HCT116 (cell line): ENCODE measurements around the gene GDF2. TPM values are rescaled to one million over a fixed set of nuclear protein-coding genes. Genes with fewer than 3 reads are reported as not detected.

Experiments
- ATAC-seq: fragments of 200-7000 bp; cut with Tn5 transposase; 2 replicates; pipeline ENCODE4 v1.9.1; 2020; ENCODE audit warnings: mild to moderate bottlenecking, moderate library complexity
- BruUV-seq: library from RNA; stranded (reverse); fragments of 400-500 nt; replicated peaks from 2 replicates; lab custom pipeline; 2021; lab: Mats Ljungman, UMichigan
- CTCF ChIA-PET: fragments of 300-600 bp; sonication (Branson Sonifier 250); formaldehyde crosslinking; loops from one replicate; lab custom pipeline; 2021; ENCODE audit warnings: antibody characterized with exemption; lab: Charles Lee
- POLR2A ChIA-PET: fragments of 300-600, 350-600 bp; sonication (Branson Sonifier 250); formaldehyde crosslinking; loops from one replicate; lab custom pipeline; 2021; ENCODE audit warnings: antibody characterized with exemption; lab: Charles Lee
- RAD21 ChIA-PET, 2 experiments: fragments of 300-600 bp; sonication (Branson Sonifier 250); formaldehyde crosslinking; loops; one replicate each; lab custom pipeline; 2023; ENCODE audit warnings: low total read pairs in 2 of 2; ENCODE audit not compliant: uncharacterized antibody in 2 of 2, unreplicated experiment in 2 of 2, low non-redundant PET in 1 of 2; lab: Charles Lee
- DNase-seq: peaks from one replicate; pipeline ENCODE4 v3.0.0-alpha.2; 2010; ENCODE audit warnings: low read depth, low spot score
- H2AFZ ChIP-seq: fragments of 200-600 bp; shearing (Covaris generic), sonication (generic); 2 replicates; pipeline ENCODE4 v1.6.1; 2017; ENCODE audit warnings: low read depth, mixed run types, mixed read lengths, antibody characterized with exemption, low read length; ENCODE audit not compliant: poor library complexity, severe bottlenecking
- H3K27ac ChIP-seq: 2 replicates; pipeline ENCODE4 v1.5.1; 2012; ENCODE audit warnings: low read depth, low read length
- H3K27me3 ChIP-seq: fragments of 200-600 bp; sonication (generic); 2 replicates; pipeline ENCODE4 v1.6.1; 2016; ENCODE audit warnings: mixed run types, low read length, mixed read lengths; ENCODE audit not compliant: insufficient read depth
- H3K36me3 ChIP-seq, 2 experiments: fragments of 200-500 bp in 1 of 2; fragments of 200-600 bp in 1 of 2; sonication (Bioruptor generic) in 1 of 2; sonication (generic) in 1 of 2; 2 replicates each; pipeline versions ENCODE4 v1.5.1 to v1.6.1; 2014 to 2016; ENCODE audit warnings: low read length in 2 of 2, inconsistent platforms in 1 of 2, mixed read lengths in 1 of 2, mixed run types in 1 of 2; ENCODE audit not compliant: insufficient read depth in 2 of 2, control insufficient read depth in 1 of 2
- H3K4me1 ChIP-seq, 2 experiments: fragments of 200-600 bp in 1 of 2; sonication (generic) in 1 of 2; 2 replicates each; pipeline versions ENCODE4 v1.5.1 to v1.6.1; 2012 to 2017; ENCODE audit warnings: low read length in 2 of 2, inconsistent platforms in 1 of 2, mild to moderate bottlenecking in 1 of 2, mixed read lengths in 1 of 2, mixed run types in 1 of 2, moderate library complexity in 1 of 2; ENCODE audit not compliant: insufficient read depth in 2 of 2, control insufficient read depth in 1 of 2
- H3K4me2 ChIP-seq: fragments of 200-600 bp; sonication (generic); 2 replicates; pipeline ENCODE4 v1.6.1; 2017; ENCODE audit warnings: mixed run types, low read length, mixed read lengths
- H3K4me3 ChIP-seq, 2 experiments: fragments of 200-600 bp in 1 of 2; sonication (generic) in 1 of 2; replicated peaks in 1 of 2; 2 replicates each; pipeline ENCODE4 v1.5.1; 2011 to 2016; ENCODE audit warnings: low read length in 2 of 2, control low read depth in 1 of 2, low read depth in 1 of 2, mild to moderate bottlenecking in 1 of 2, mixed read lengths in 1 of 2, mixed run types in 1 of 2
- H3K79me2 ChIP-seq: fragments of 200-600 bp; sonication (generic); 2 replicates; pipeline ENCODE4 v1.6.1; 2017; ENCODE audit warnings: mild to moderate bottlenecking, mixed run types, low read length, moderate library complexity, mixed read lengths; ENCODE audit not compliant: insufficient read depth
- H3K9ac ChIP-seq: fragments of 200-600 bp; sonication (generic); 2 replicates; pipeline ENCODE4 v1.6.1; 2016; ENCODE audit warnings: low read length, mixed read lengths
- H3K9me2 ChIP-seq: fragments of 200-600 bp; sonication (generic), shearing (Covaris generic); 2 replicates; pipeline ENCODE4 v1.6.1; 2017; ENCODE audit warnings: mixed run types, mild to moderate bottlenecking, moderate library complexity; ENCODE audit not compliant: insufficient read depth
- H3K9me3 ChIP-seq, 2 experiments: fragments of 200-500 bp in 1 of 2; fragments of 200-600 bp in 1 of 2; sonication (Bioruptor generic) in 1 of 2; sonication (generic) in 1 of 2; 2 replicates each; pipeline ENCODE4 v1.6.1; 2014 to 2017; ENCODE audit warnings: low read length in 2 of 2, mixed read lengths in 2 of 2, inconsistent platforms in 1 of 2, low read depth in 1 of 2, mild to moderate bottlenecking in 1 of 2, mixed run types in 1 of 2, moderate library complexity in 1 of 2; ENCODE audit not compliant: control insufficient read depth in 1 of 2, insufficient read depth in 1 of 2
- H4K20me1 ChIP-seq: fragments of 200-600 bp; sonication (generic), shearing (Covaris generic); 2 replicates; pipeline ENCODE4 v1.6.1; 2017; ENCODE audit warnings: mixed run types, mild to moderate bottlenecking, moderate library complexity; ENCODE audit not compliant: insufficient read depth
- EZH2 ChIP-seq: fragments of 200-600 bp; sonication (generic); IDR thresholded peaks from 2 replicates; pipeline ENCODE4 v1.6.1; 2017; ENCODE audit warnings: antibody characterized with exemption, mixed run types
- FOSL1 ChIP-seq: IDR thresholded peaks from 2 replicates; pipeline ENCODE4 v1.6.1; 2012; ENCODE audit warnings: low read depth
- intact Hi-C: fragments of 100-400 bp; cut with micrococcal nuclease; formaldehyde crosslinking; loops from 2 replicates; pipeline ENCODE4 v1.10.0; 2022
- total RNA-seq: library from RNA; stranded (reverse); gene quantifications from one replicate; pipeline ENCODE4 v1.2.1, GENCODE V29; 2021; ENCODE audit not compliant: unreplicated experiment
- TF ChIP-seq, protein P1 (sequence below): IDR thresholded peaks from 2 replicates; pipeline ENCODE4 v1.6.1; 2011; ENCODE audit warnings: mild to moderate bottlenecking, low read length, moderate library complexity; ENCODE audit not compliant: insufficient replicate concordance; ENCODE audit errors: extremely low read depth

Gene GDF2
- total RNA-seq, 1 experiment from 2014 or later = not detected

DNA sequence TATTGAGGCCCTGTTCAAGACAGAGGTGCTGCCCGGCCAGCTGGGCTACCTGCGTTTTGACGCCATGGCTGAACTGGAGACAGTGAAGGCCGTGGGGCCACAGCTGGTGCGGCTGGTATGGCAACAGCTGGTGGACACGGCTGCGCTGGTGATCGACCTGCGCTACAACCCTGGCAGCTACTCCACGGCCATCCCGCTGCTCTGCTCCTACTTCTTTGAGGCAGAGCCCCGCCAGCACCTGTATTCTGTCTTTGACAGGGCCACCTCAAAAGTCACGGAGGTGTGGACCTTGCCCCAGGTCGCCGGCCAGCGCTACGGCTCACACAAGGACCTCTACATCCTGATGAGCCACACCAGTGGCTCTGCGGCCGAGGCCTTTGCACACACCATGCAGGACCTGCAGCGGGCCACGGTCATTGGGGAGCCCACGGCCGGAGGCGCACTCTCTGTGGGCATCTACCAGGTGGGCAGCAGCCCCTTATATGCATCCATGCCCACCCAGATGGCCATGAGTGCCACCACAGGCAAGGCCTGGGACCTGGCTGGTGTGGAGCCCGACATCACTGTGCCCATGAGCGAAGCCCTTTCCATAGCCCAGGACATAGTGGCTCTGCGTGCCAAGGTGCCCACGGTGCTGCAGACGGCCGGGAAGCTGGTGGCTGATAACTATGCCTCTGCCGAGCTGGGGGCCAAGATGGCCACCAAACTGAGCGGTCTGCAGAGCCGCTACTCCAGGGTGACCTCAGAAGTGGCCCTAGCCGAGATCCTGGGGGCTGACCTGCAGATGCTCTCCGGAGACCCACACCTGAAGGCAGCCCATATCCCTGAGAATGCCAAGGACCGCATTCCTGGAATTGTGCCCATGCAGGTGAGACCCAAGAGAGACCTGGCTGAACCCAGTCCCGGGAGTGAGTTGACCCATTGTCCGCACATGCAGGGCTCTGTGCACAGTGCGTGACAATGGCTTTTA is 28.7 kb downstream of the GDF2 start:
- H3K4me2 ChIP-seq = no peak overlapping the region
- H4K20me1 ChIP-seq = no peaks in the 10 kb centered on the region
- TF ChIP-seq EZH2 = no peak
- TF ChIP-seq, protein P1, sequence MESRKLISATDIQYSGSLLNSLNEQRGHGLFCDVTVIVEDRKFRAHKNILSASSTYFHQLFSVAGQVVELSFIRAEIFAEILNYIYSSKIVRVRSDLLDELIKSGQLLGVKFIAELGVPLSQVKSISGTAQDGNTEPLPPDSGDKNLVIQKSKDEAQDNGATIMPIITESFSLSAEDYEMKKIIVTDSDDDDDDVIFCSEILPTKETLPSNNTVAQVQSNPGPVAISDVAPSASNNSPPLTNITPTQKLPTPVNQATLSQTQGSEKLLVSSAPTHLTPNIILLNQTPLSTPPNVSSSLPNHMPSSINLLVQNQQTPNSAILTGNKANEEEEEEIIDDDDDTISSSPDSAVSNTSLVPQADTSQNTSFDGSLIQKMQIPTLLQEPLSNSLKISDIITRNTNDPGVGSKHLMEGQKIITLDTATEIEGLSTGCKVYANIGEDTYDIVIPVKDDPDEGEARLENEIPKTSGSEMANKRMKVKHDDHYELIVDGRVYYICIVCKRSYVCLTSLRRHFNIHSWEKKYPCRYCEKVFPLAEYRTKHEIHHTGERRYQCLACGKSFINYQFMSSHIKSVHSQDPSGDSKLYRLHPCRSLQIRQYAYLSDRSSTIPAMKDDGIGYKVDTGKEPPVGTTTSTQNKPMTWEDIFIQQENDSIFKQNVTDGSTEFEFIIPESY = no peak
- TF ChIP-seq FOSL1 = no peak
- no TSS peak for BruUV-seq
- no peak overlapping the region for H3K9ac ChIP-seq
- H3K4me3 ChIP-seq = no peak overlapping the region
- H3K9me3 ChIP-seq = no peaks in the 10 kb centered on the region
- POLR2A ChIA-PET = no interaction called here
- RAD21 ChIA-PET = no interaction called here
- no peaks in the 10 kb centered on the region for H3K79me2 ChIP-seq
- no peak for ATAC-seq
- H3K27me3 ChIP-seq = no peaks in the 10 kb centered on the region
- intact Hi-C loops = no loop called here
- no peaks in the 10 kb centered on the region for H3K4me1 ChIP-seq
- H3K36me3 ChIP-seq = no peaks in the 10 kb centered on the region
- no peak overlapping the region for H2AFZ ChIP-seq
- H3K27ac ChIP-seq = no peak overlapping the region
- CTCF ChIA-PET = interaction anchor here (1.9 kb wide), 1 partner anchor 10 kb away, joined by 7 read pairs; no protein-coding TSS in a partner anchor
- H3K9me2 ChIP-seq = no peaks in the 10 kb centered on the region
- DNase-seq = no peak
